Measurements from ENCODE around the gene TPBGL.

Gene TPBGL

GRCh38 chr11:75276686-75277085 is 36.1 kb downstream of the TPBGL start:
- TF ChIP-seq CTCF (conservative IDR thresholded peaks at IDR 0.05; ENCODE audit: low read length), result no peak
- no peak for DNase-seq (ENCODE audit: low read depth)
- no peak overlapping the region for H3K4me3 ChIP-seq (ENCODE audit: low read length)

DNA sequence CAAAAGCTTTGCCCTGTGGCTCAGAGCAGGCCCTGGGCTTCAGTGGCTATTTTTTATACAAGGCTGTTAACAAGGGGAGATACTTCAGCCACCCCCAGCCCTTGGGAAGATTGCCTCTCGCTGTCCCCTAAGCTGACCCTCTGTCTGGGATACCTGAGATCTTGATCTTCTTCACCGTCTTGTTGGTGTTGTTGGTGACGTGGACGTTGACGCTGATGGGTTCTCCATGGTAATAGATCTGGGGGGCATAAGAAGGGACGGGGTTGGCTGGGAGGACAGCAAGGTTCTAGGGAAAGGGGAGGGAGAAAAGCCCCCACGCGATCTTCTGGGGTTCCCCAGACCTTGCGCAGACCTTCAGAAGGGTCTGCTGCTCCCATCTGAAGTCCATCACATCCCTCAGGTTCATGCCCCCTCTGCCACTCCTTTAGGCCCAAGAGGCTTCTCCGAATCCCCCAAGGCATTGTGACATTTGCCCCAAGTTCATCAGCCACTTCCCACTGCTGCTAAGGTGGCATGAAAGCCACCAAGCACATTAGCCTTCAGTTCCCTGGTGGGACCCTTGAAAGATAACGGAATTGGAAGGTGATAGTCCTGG is 36.7 kb downstream of the TPBGL start:
- DNase-seq (ENCODE audit: low read depth), result no peak
- H3K4me3 ChIP-seq (ENCODE audit: low read length), result no peak overlapping the region
- no peak for TF ChIP-seq CTCF (conservative IDR thresholded peaks at IDR 0.05; ENCODE audit: low read length)

- no peak for DNase-seq (ENCODE audit: low read depth)
- no peak overlapping the region for H3K4me3 ChIP-seq (ENCODE audit: low read length)
- TF ChIP-seq CTCF (conservative IDR thresholded peaks at IDR 0.05; ENCODE audit: low read length), result no peak
Observed at GRCh38 chr11:75277991-75278790, 37.6 kb downstream of the TPBGL start.

GRCh38 chr11:75279273-75279672 is 38.7 kb downstream of the TPBGL start:
- no peak for DNase-seq (ENCODE audit: low read depth)
- TF ChIP-seq CTCF (conservative IDR thresholded peaks at IDR 0.05; ENCODE audit: low read length), result no peak
- no peak overlapping the region for H3K4me3 ChIP-seq (ENCODE audit: low read length)

DNA sequence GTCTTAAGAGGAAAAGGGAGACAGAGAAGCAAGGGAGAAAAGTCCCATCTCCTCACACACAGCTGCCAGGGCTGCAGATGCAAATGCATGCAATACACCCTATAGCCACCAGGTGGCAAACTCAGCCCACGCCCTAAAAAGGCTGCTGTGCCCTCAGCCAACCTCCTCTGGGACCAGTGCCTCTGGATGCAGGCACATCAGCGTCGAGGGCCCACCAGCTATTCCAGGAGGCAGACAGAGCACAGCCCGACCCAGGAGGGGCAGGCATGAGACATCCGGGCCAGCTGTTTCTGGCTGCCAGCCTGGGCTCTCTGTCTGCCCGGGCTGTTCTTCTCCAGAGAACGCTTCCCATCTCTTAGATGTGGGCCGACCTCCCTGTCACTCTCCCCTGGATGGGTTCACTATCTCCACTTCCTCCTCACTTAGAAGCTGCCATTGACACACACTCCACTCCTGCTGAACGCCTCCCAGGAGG is 39.7 kb downstream of the TPBGL start:
- peak; percentile 98 for TF ChIP-seq CTCF (conservative IDR thresholded peaks at IDR 0.05; ENCODE audit: low read length)
- DNase-seq (ENCODE audit: low read depth), result peak; percentile 54
- no peak overlapping the region for H3K4me3 ChIP-seq (ENCODE audit: low read length)

DNA sequence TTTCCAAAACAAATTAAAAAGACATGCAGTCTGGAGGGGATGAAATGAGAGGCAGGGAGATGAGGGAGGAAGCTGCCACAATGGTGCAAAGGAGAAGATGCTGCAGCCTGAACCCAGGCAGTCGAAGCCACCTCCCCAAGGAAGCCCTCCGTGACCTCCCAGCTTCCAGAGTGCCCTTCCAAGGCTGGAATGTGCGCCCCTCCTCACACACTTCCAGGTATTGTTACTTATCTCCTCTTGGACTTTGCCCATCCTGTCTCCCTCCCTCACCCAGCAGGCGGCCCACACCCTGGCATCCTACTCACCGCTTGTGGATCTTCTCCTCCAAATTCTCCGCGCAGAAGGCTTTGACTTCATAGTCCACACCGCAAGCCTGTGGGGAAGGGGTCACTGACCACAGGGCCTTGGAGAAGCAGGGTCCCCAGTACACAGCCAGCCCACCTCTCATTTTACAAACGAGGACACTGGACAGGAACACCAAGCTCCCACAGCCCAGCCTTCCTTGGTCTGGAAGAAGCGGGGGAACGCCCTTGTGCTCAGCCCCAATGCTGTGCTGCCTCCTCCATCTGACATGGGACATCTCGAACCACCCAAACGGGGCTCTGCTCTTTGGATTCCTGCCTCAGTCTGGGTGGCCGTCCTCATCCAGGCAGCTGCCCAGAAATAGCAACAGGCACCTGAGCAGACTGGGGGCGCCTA is 40.3 kb downstream of the TPBGL start:
- no peak for TF ChIP-seq CTCF (conservative IDR thresholded peaks at IDR 0.05; ENCODE audit: low read length)
- no peak overlapping the region for H3K4me3 ChIP-seq (ENCODE audit: low read length)
- no peak for DNase-seq (ENCODE audit: low read depth)
